AG04450 (cell line): ENCODE measurements around the gene BCAP31. TPM values are rescaled to one million over a fixed set of nuclear protein-coding genes. Genes with fewer than 3 reads are reported as not detected.
"Not testable (repeated sequence)": the region's sequence is repeated elsewhere in the genome, so short reads cannot be mapped to it uniquely, and the experiment has no call there.

ENCODE experiments used
- CTCF ChIA-PET: fragments of 300-600, 350-600 bp; formaldehyde crosslinking; extraction: SDS; loops from one replicate; lab custom pipeline; 2022; ENCODE audit warnings: antibody characterized with exemption, inconsistent platforms; lab: Charles Lee
- POLR2A ChIA-PET: fragments of 350-600 bp; formaldehyde crosslinking; extraction: SDS; loops from one replicate; lab custom pipeline; 2021; ENCODE audit warnings: antibody characterized with exemption, inconsistent platforms; lab: Yijun Ruan, JAX
- DNase-seq: peaks from one replicate; pipeline ENCODE4 v3.0.0-alpha.2; 2011; ENCODE audit warnings: low read depth, low spot score
- H3K27ac ChIP-seq: one replicate; pipeline ENCODE4 v1.5.1; 2012; ENCODE audit warnings: low read depth, low read length, control low read depth
- H3K27me3 ChIP-seq: one replicate; pipeline ENCODE4 v1.6.0; 2012; ENCODE audit warnings: low read length; ENCODE audit not compliant: control insufficient read depth, insufficient read depth
- H3K4me3 ChIP-seq: 2 replicates; pipeline ENCODE4 v1.5.1; 2011; ENCODE audit warnings: mild to moderate bottlenecking, low read depth, low read length, control low read depth
- H3K9me3 ChIP-seq: 2 replicates; pipeline ENCODE4 v1.5.1; 2012; ENCODE audit warnings: low read length; ENCODE audit not compliant: control insufficient read depth, insufficient read depth
- polyA plus RNA-seq: library from polyadenylated mRNA; depleted of rRNA; stranded (reverse); fragments of >200 nt; gene quantifications from 2 replicates; pipeline ENCODE4 v1.2.3, GENCODE V29; 2011
- TF ChIP-seq, protein P1 (sequence below): IDR thresholded peaks from 2 replicates; pipeline ENCODE4 v1.5.1; 2011; ENCODE audit warnings: low read depth, low read length, control low read depth, inconsistent platforms

The BCAP31 gene
- polyA plus RNA-seq, 1 experiment: 108 TPM

DNA sequence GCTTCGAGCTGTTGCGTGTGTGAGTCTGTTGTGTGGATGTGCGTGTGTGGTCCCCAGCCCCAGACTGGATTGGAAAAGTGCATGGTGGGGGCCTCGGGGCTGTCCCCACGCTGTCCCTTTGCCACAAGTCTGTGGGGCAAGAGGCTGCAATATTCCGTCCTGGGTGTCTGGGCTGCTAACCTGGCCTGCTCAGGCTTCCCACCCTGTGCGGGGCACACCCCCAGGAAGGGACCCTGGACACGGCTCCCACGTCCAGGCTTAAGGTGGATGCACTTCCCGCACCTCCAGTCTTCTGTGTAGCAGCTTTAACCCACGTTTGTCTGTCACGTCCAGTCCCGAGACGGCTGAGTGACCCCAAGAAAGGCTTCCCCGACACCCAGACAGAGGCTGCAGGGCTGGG lies 28.1 kb downstream of the BCAP31 start:
- ChIA-PET CTCF (no interaction called here), POLR2A (no interaction called here)
- H3K27me3 ChIP-seq: no peaks in the 10 kb centered on the region
- no peak overlapping the region for H3K27ac ChIP-seq
- H3K4me3 ChIP-seq: no peak overlapping the region
- H3K9me3 ChIP-seq: no peaks in the 10 kb centered on the region
- no peak for DNase-seq
- TF ChIP-seq, protein P1, sequence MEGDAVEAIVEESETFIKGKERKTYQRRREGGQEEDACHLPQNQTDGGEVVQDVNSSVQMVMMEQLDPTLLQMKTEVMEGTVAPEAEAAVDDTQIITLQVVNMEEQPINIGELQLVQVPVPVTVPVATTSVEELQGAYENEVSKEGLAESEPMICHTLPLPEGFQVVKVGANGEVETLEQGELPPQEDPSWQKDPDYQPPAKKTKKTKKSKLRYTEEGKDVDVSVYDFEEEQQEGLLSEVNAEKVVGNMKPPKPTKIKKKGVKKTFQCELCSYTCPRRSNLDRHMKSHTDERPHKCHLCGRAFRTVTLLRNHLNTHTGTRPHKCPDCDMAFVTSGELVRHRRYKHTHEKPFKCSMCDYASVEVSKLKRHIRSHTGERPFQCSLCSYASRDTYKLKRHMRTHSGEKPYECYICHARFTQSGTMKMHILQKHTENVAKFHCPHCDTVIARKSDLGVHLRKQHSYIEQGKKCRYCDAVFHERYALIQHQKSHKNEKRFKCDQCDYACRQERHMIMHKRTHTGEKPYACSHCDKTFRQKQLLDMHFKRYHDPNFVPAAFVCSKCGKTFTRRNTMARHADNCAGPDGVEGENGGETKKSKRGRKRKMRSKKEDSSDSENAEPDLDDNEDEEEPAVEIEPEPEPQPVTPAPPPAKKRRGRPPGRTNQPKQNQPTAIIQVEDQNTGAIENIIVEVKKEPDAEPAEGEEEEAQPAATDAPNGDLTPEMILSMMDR: no peak

DNA sequence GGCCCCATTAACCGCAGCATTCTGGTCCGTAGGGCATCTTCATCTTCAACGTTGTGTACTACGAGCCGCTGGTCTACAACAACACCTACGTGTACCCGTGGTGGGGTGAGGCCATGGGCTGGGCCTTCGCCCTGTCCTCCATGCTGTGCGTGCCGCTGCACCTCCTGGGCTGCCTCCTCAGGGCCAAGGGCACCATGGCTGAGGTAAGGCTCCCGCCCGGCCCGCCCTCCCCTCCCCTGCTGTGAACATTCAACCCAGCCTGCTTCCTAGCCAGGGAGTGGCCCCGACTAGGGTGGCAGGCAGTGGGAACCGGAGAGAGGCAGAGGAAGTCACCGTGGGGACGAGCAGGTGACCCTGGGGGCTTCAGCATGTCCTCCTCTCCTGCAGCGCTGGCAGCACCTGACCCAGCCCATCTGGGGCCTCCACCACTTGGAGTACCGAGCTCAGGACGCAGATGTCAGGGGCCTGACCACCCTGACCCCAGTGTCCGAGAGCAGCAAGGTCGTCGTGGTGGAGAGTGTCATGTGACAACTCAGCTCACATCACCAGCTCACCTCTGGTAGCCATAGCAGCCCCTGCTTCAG lies 29.4 kb downstream of the BCAP31 start:
- Histone ChIP-seq H3K27me3 (no peaks in the 10 kb centered on the region), H3K27ac (no peak overlapping the region), H3K9me3 (no peaks in the 10 kb centered on the region), H3K4me3 (no peak overlapping the region)
- DNase-seq: no peak
- TF ChIP-seq, protein P1: no peak
- POLR2A ChIA-PET: no interaction called here
- CTCF ChIA-PET: no interaction called here

DNA sequence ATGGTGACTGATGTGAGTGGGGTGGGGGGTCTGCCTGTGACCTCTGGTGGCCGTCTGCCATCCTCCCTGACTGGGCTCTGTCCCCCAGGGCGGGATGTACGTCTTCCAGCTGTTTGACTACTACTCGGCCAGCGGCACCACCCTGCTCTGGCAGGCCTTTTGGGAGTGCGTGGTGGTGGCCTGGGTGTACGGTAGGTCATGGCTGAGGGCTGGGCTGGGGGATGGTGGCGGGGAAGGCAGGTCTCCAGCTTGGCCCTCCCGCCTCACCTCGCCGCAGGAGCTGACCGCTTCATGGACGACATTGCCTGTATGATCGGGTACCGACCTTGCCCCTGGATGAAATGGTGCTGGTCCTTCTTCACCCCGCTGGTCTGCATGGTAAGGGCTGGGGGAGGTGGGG lies 29.9 kb downstream of the BCAP31 start:
- H3K27ac ChIP-seq, POLR2A ChIA-PET, H3K27me3 ChIP-seq, H3K9me3 ChIP-seq, DNase-seq, H3K4me3 ChIP-seq, CTCF ChIA-PET: not testable (repeated sequence)

GRCh38 chrX:153693216-153694086 lies 30.7 kb downstream of the BCAP31 start:
- no peaks in the 10 kb centered on the region for H3K9me3 ChIP-seq
- no peaks in the 10 kb centered on the region for H3K27me3 ChIP-seq
- ChIA-PET CTCF (no interaction called here), POLR2A (no interaction called here)
- no peak overlapping the region for H3K4me3 ChIP-seq
- no peak for DNase-seq
- no peak overlapping the region for H3K27ac ChIP-seq
- TF ChIP-seq, protein P1: no peak

- no peaks in the 10 kb centered on the region for H3K9me3 ChIP-seq
- no peak overlapping the region for H3K27ac ChIP-seq
- CTCF ChIA-PET: no interaction called here
- POLR2A ChIA-PET: no interaction called here
- H3K4me3 ChIP-seq: no peak overlapping the region
- H3K27me3 ChIP-seq: no peaks in the 10 kb centered on the region
- no peak for DNase-seq
- TF ChIP-seq, protein P1: no peak
Measured at GRCh38 chrX:153692611-153693156, 31.5 kb downstream of the BCAP31 start.
